K562 (cell line): ENCODE measurements around the gene TMF1. TPM values are rescaled to one million over a fixed set of nuclear protein-coding genes. Genes with fewer than 3 reads are reported as not detected.

Source experiments
- ARID1B ChIP-seq: fragments of 450-650 bp; IDR thresholded peaks from 2 replicates; pipeline ENCODE4 v1.6.1; 2016; ENCODE audit warnings: antibody characterized with exemption, mild to moderate bottlenecking, inconsistent platforms
- ATF1 ChIP-seq, 2 experiments: fragments of 450-650 bp in 1 of 2; IDR thresholded peaks; 2 replicates each; pipeline ENCODE4 v1.6.1; 2016; ENCODE audit warnings: missing compliant biosample characterization in 1 of 2, missing genetic modification characterization in 1 of 2
- BCLAF1 ChIP-seq, 2 experiments: fragments of 450-650 bp in 1 of 2; IDR thresholded peaks; 2 replicates each; pipeline ENCODE4 v1.6.1; 2011 to 2017; ENCODE audit warnings: low read depth in 2 of 2, antibody characterized with exemption in 1 of 2, borderline replicate concordance in 1 of 2, low read length in 1 of 2, mild to moderate bottlenecking in 1 of 2, mixed read lengths in 1 of 2; ENCODE audit not compliant: control insufficient read depth in 1 of 2
- BHLHE40 ChIP-seq: IDR thresholded peaks from 2 replicates; pipeline ENCODE4 v1.6.1; 2011; ENCODE audit warnings: low read length, improper control_type of control experiment
- BRF2 ChIP-seq: IDR thresholded peaks from 3 replicates; pipeline ENCODE4 v1.6.1; 2011; ENCODE audit warnings: borderline replicate concordance, mild to moderate bottlenecking; ENCODE audit not compliant: insufficient read length, insufficient read depth
- E2F5 ChIP-seq: sonication (generic); formaldehyde crosslinking; IDR thresholded peaks from 2 replicates; pipeline ENCODE4 v1.8.0; 2022; ENCODE audit warnings: mild to moderate bottlenecking, missing genetic modification reagents
- GATAD2A ChIP-seq: fragments of 450-650 bp; IDR thresholded peaks from 2 replicates; pipeline ENCODE4 v1.6.1; 2017
- IRF1 ChIP-seq: sonication (generic); formaldehyde crosslinking; IDR thresholded peaks from 2 replicates; pipeline ENCODE4 v1.8.0; 2022; ENCODE audit warnings: missing genetic modification reagents, mild to moderate bottlenecking, borderline replicate concordance
- POLR2AphosphoS5 ChIP-seq: IDR thresholded peaks from 2 replicates; pipeline ENCODE4 v1.6.1; 2011; ENCODE audit warnings: mild to moderate bottlenecking, low read depth, low read length, moderate library complexity; ENCODE audit not compliant: control insufficient read depth, insufficient read depth
- POLR3G ChIP-seq: IDR thresholded peaks from 2 replicates; pipeline ENCODE4 v1.6.1; 2011; ENCODE audit not compliant: insufficient read length, insufficient replicate concordance; ENCODE audit errors: extremely low read depth
- TFE3 ChIP-seq: fragments of 450-650 bp; formaldehyde crosslinking; IDR thresholded peaks from 2 replicates; pipeline ENCODE4 v1.4.0; 2020; ENCODE audit warnings: mild to moderate bottlenecking, mixed read lengths
- VEZF1 ChIP-seq: fragments of 200-800 bp; sonication (Bioruptor generic); IDR thresholded peaks from 2 replicates; pipeline ENCODE4 v1.6.1; 2017; ENCODE audit warnings: missing genetic modification characterization, missing compliant biosample characterization
- ZBTB9 ChIP-seq: fragments of 450-650 bp; formaldehyde crosslinking; IDR thresholded peaks from 2 replicates; pipeline ENCODE4 v1.4.0; 2020; ENCODE audit warnings: mild to moderate bottlenecking, moderate library complexity
- ZNF143 ChIP-seq: sonication (generic); formaldehyde crosslinking; IDR thresholded peaks from 2 replicates; pipeline ENCODE4 v1.9.0; 2022; ENCODE audit warnings: mild to moderate bottlenecking, missing genetic modification reagents
- ZNF586 ChIP-seq: fragments of 450-650 bp; formaldehyde crosslinking; conservative IDR thresholded peaks from 2 replicates; pipeline ENCODE4 v1.4.0; 2020; ENCODE audit warnings: mild to moderate bottlenecking, moderate library complexity
- ZNF77 ChIP-seq: fragments of 250-450 bp; sonication (Bioruptor Pico); IDR thresholded peaks from 2 replicates; pipeline ENCODE4 v1.5.0; 2020
- polyA plus RNA-seq, 8 experiments: library from polyadenylated mRNA; depleted of rRNA in 4 of 8; stranded (reverse) in 5 of 8; unstranded in 3 of 8; fragments of >200 nt; fragmentation: Nextera tagmentation in 2 of 8; fragmentation: Illumina TruSeq in 1 of 8; extraction: Ambion mirVana in 2 of 8; extraction: Trizol in 1 of 8; gene quantifications; 2 replicates each; pipeline versions ENCODE4 v1.2.1 to v1.2.3, GENCODE V29; 2011 to 2014; ENCODE audit warnings: inconsistent platforms in 1 of 8, missing spikeins in 1 of 8
- total RNA-seq, 7 experiments: library from RNA; depleted of rRNA in 6 of 7; stranded (reverse); fragments of >200 nt in 6 of 7; fragmentation: Illumina TruSeq in 2 of 7; extraction: Trizol in 2 of 7; gene quantifications; 2 replicates each; pipeline versions ENCODE4 v1.2.1 to v1.2.3, GENCODE V29; 2011 to 2021; ENCODE audit warnings: low replicate concordance in 1 of 7

Gene TMF1
- total and polyA plus RNA-seq, 9 of the 15 experiments (the other 6 are each of a cell fraction or from before 2014, with no cell fraction given) = 3.1 to 13.9 (median 10.3) TPM

GRCh38 chr3:69095636-69096035 lies 43.5 kb upstream of the TMF1 start (continued):
- TF ChIP-seq BRF2 (no peak), POLR3G (no peak), VEZF1 (0 out of 2 replicates have a peak, but pooled peaks have one; percentile 34), ZBTB9 (CRISPR knock-in tag) (0 out of 2 replicates have a peak, but pooled peaks have one; percentile 43), IRF1 (CRISPR knock-in tag) (no peak), ATF1 (CRISPR knock-in tag; IDR thresholded peaks at IDR 0.05) (no peak), ATF1 (tag; IDR thresholded peaks at IDR 0.05) (no peak), ZNF143 (no peak), POLR2AphosphoS5 (no peak), ZNF586 (CRISPR knock-in tag) (no peak), ZNF77 (CRISPR knock-in tag) (no peak), BCLAF1 (IDR thresholded peaks at IDR 0.05; ENCODE audit: borderline replicate concordance in 1 of 2, control insufficient read depth in 1 of 2, low read depth in 2 of 2, low read length in 1 of 2) (no peak), E2F5 (no peak), ARID1B (peak; percentile 68), TFE3 (no peak), BHLHE40 (0 out of 2 replicates have a peak, but pooled peaks have one; percentile 7), GATAD2A (no peak)
